SKM-1 treated with dmso at 0.1 percent for 144 hours (cell line): ENCODE measurements around the gene YKT6.
"Not testable (repeated sequence)": the region's sequence is repeated elsewhere in the genome, so short reads cannot be mapped to it uniquely, and the experiment has no call there.

ENCODE experiments used
- DNase-seq: peaks from one replicate; lab custom pipeline; 2025; ENCODE audit not compliant: unreplicated experiment; lab: John Stamatoyannopoulos, UW

YKT6 gene

DNA sequence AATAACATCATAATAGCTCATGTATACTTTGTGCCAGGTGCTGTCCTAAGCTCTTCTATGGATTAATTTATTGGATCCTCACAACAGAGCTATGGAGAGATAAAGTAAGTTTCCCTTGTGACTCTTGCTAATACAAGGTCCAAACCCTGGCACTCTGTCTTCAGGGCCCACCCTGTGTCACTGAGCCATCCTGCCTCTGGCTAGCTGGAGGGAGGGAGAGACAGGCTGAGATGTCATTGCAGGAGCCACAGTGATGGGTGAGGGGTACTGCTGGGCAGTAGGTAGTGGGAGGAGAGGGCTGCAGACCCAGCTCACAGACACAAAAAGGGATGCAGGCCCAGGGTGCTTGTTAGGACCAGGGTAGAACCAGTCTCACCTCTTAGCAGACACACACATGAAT is 28.4 kb upstream of the YKT6 start:
- no peak for DNase-seq

DNA sequence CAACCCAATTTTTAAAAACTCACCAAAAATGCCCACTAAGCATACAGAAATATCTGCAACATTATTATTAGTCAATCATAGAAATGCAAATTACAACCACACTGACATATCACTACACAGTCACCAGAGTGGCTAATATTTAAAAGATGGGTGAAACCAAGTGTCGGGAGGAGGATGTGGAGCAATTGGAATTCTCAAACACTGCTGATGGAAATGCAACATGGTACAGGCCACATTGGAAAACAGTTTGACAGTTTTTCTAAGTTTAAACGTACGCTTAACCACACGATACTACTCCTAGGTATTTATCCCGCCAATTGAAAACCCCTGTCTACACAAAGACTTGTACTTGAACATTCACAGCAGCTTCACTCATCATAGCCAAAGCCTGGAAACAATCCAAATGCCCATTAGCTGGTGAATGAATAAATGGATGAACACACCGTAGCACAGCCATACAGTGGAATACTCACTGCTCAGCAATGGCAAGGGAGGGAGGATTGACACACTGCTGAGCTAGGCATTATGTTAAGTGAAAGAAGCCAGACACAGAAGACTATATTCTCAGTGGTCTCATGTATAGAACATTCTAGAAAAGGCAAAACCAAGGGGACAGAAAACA is 27.9 kb upstream of the YKT6 start:
- DNase-seq, result no peak

DNA sequence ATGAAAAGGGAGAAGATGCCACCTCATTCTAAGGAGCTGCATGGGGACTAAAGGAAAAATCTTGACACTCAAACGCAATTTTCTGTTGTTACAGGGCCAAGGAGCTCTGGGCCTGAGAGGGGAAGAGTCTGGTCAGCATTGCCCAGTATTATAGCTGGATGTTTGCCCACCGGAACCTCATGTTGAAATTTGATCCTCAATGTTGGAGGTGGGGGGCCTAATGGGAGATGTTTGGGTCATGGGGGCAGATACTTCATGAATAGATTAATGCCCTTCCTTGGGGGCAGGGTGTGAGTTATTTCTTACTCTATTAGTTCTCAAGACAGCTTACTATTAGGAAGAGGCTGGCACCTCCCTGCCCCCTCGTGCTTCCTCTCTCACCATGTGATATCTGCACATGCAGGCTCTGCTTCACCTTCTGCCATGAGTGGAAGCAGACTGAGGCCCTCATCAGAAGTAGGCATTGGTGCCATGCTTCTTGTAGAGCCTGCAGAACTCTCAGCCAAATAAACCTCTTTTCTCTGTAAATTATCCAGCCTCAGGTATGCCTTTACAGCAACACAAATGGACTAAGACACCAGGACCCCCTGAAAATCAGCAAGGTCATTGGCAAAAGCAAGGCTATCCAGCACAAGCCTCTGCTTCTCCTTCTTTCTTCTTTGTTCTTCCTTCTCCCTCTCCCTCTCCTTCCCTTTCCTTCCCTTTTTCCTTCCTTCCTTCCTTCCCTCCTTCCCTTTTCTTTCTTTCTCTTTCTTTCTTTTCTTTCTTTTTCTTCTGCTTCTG is 26.7 kb upstream of the YKT6 start:
- DNase-seq, result no peak

DNA sequence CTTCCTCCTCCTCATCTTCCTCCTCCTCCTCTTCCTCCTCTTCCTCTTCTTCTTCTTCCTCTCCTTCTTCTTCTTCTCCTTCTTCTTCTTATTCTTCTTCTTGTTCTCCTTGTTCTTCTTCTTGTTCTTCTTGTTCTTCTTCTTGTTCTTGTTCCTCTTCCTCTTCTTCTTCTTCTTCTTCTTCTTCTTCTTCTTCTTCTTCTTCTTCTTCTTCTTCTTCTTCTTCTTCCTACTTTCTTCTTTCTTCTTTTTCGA is 26.2 kb upstream of the YKT6 start:
- DNase-seq, result not testable (repeated sequence)

DNA sequence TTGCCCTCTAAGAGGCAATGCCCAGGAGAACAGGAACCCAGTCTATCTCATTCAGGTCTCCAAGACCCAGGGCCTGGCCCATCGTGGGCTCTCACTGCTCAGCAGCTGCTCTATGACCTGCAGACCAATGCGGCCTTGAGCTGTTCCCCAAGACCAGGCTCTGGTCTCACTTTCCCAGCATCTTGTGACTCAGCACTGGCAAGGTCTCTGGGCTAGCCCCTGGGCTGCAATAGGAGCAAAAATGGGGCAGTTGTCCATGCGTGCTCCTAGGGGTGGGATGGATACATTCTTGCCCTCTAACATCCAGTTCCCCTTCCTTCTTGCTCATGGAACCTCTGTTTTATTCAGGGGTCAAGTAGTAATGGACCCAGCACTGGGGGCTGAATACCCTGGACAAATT is 25.0 kb upstream of the YKT6 start:
- no peak for DNase-seq

DNA sequence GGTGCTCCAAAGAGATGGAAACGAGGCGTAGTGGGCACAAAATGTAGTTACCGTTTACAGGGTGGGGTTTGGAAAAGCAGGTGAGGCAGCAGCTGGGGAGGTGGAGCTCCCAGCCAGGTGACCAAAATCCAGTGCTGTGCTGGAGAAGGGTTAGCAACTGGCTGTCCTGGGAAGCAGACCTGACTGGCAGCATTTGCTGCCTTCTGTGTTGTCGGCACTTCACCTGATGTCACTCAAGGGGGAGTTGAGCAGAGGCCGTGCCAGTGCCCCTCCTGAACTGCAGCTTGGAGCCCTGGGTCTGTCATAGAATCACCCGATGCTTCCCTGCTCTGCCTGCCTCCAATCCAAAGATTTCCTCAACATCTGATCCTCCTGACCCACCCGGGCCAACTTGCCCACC is 24.3 kb upstream of the YKT6 start:
- DNase-seq, result no peak

DNA sequence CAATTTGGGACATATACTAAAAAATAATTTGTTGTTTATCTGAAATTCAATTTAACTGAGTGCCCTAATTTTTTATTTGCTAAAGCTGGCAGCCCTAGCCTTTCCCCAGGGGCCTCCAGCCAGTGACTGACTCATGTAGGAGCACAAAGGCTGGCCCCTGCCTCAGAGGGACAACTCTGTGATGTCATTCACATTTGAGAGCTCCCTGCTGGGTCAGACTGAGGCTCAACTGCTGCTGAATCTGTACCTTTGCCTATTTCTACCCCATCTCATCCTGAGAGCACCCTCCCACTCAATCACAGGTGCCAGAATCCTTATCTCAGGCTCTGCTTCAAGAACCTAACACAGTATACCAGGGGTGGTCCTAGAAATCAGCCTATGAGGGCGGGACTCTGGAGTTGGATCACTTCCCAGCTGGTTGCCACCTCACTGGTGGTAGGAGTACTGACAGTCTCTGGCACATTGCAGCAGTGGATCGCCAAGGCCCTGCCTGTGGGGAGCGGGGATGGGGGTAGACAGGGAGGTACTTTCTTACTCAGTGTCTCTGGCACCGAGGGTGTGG is 23.1 kb upstream of the YKT6 start:
- DNase-seq, result no peak

DNA sequence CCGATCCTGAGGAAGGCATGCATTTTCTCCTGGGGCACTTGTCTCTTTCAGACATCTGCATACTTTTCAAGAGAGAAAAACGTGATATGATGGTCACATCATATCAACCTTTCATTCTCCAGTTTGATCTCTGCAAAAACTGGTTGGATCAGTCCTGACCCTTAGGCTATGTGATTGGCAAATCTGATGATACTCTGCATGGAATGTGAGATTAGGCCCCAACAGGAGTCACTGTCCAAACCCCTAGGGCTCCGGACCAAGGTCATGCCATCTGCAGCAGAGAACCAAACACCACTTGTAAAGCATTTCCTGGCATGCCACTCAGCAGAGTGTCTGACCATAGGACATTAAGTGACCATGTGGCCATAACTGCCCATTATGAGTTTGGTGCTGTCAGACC is 20.1 kb upstream of the YKT6 start:
- DNase-seq, result no peak

DNA sequence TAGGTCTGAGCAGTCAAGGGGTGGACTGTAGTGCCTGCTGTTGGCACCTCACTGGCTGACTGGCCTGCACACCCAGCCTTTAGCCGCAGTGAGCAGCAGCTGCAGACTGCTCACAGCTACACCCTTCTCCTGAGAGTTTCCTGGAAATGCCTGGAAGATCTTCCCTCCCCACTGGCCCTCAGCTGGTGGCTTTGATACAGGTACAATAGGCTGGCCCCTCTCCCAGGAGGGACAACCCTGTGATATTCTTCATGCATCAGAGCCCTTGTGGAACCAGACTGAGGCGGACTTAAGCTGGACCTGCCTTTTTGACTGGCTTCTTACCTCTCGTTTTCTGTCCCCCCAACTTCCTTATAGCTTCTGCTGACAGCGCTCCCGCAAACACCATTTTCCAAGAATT is 18.0 kb upstream of the YKT6 start:
- no peak for DNase-seq

DNA sequence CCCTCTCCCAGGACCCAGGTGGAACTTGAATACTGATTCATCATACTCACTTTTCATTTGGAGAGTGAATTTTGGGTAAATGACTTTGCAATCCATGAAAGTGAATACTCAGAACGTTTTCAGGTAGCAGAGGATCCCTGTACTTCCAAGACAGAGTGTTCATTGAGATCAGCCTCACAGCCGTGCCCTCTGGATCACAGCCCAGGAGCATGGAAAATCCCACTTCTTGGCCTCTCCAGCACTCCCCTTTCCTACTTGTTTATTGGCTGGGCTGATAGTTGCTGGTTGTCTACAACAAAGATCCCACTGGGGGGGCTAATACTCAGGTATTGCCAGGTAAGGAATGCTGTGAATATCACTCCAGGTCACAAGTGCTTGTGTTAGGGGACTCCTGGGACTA is 17.4 kb upstream of the YKT6 start:
- no peak for DNase-seq

DNA sequence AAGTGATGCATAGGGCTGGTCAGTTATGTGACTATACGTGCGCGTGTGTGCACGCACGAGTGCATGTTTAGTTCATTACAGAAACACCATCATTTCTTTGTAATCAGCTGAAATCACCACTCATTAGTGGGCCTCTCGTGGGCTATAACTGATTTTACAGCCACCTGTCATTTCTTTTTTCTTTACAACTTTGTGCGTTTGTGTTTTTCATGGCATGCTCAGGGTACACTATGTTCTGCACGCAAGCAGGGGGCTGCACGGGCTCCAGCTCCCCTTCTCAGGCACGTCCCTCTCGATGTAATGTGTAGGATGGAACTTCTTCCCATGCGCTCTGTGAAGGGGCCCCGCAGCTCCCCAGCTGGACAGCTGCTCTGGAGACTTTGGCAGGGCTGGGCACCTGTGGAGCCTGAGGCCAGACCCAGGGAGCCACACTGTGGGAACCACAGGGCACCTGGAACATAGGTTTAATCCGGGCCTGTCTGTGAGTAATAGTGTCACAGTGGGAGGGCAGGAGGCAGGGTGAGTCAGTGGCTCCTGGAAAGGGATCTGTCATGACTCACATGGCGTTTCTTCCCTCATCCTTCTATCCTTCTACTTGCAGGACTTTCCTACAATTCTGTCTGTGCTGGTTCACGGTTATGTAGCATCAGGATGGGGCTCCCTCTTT is 16.4 kb upstream of the YKT6 start:
- no peak for DNase-seq

DNA sequence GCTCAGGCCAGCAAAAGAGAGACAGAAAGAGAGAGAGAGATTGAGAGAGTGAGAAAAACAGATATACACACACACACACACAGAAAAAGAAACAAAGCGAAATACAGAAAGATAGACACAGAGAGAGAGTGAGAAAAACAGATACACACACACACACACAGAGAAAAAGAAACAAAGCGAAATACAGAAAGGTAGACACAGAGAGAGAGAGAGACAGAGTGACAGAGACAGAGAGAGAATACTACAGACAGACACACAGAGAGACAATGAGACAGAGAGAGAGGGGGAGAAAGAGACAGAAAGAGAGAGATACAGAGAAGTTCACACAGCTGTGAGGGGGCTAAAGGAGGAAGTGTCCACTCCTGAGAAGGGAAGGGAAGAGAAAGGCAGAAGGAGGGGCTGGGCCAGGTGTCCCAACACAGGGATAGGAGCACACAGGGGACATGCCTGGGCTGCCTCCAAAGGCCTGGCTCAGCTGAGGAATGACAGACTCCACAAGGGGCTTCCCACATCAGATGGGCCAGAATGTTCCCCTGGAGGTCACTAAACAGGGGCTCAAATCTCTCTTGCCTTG is 15.8 kb upstream of the YKT6 start:
- DNase-seq, result no peak

DNA sequence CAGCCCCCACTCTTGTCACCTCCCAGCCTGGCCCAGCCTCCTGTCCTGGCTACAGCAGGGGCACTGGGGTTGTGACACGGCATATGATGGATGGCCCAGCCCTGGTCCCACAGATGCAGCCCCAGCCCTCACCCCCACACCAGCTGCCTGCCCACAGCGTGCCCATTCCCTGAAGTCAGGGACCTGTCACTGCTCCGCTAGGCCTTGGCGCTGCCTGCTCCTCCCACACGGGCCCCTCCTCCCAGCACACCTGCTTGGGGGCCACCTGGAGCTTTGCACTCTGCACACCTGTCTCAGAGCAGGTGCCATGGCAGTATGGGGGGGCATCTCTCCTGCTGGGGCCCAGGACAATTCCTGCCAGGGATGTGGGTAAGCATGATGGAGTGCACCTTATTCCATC is 15.0 kb upstream of the YKT6 start:
- DNase-seq, result no peak

DNA sequence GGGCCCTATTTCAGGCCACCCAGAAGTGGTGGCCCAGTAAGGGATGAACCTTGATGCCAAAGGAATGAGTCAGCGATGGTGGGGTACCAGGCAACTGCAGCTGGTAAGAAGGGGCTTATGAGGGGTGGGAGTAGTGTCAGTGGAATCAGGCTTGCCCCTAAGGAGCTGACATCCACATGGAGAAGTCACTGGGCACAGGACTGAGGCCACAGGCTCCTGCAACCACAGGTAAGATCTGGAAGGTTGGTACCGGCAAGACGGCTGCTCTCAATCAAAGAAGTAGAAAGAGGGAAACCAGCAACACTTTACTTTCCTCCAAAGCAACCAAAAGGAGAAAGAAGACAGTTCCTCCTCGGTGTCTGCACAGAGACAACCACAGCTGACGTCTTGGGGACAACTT is 14.0 kb upstream of the YKT6 start:
- DNase-seq, result no peak

DNA sequence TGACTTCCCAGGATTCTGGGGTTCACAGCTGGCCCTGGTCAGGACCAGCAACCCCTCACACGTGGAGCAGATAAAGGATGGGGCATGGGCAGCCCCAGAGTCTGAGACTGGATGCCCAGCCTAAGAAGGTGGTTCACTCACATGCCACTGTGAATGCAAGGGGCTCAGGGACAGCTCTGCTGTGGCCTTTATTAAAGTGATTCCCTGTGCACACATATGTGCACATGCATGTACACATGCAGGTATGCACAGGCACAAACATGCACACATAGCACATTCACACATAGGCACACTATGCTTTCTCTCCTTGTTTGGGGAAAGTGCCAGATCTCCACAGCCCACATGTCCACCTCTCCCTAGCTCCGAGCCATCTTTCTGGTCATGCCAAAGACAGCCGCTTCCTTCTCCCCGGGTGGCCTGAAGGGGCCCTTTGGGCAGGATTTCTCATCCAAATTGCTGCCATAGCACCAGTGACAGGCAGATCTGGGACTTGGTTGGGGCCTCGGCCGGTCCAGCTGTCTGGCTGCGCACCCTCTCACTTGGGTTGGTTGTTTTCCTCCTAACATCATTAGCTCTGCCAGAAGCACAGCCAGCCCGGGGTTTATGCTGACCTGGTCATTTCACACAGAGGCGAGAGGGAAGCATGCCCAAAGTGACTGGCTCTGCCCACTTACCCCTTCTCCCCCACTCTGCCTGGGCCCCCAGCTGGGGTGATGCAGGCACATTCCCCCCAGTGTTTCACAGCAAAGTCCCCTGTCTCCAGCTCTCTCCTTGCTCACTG is 13.0 kb upstream of the YKT6 start:
- no peak for DNase-seq

DNA sequence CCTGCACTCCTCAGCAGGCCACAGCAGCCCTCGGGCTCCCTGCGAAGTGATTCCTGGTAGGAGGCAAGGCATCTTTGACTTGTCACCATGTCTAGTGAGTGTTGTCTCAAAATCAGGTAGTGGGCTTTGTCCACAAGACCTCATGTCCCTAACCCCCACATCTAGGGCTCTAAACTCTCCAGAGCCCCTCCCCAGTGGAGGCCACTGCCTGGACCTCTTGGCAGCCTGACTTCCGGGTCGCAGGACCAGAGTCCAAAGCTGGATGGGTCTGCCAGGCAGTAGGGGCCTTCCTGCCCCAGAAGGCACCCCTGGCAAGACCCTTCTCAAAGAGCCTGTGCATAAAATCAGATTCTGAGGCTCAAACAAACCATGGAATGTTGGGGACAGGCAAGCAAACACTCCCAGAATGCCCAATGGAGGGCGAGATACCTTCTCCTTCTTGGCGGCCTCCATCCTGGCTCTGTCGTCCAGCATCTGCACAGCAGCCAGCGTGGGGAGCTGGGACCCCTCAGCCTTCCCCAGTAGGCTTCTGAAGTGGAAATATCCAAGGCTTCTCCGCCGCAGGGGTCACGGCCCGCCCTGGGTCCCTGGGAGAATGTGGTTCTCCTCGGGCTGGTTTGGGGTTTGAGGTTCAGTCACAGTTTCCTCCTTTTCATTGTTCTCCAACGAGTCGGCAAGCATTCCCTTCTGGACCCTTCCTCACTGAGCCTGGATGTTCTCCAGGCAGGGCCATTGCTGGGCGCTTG is 12.1 kb upstream of the YKT6 start:
- DNase-seq, result no peak

DNA sequence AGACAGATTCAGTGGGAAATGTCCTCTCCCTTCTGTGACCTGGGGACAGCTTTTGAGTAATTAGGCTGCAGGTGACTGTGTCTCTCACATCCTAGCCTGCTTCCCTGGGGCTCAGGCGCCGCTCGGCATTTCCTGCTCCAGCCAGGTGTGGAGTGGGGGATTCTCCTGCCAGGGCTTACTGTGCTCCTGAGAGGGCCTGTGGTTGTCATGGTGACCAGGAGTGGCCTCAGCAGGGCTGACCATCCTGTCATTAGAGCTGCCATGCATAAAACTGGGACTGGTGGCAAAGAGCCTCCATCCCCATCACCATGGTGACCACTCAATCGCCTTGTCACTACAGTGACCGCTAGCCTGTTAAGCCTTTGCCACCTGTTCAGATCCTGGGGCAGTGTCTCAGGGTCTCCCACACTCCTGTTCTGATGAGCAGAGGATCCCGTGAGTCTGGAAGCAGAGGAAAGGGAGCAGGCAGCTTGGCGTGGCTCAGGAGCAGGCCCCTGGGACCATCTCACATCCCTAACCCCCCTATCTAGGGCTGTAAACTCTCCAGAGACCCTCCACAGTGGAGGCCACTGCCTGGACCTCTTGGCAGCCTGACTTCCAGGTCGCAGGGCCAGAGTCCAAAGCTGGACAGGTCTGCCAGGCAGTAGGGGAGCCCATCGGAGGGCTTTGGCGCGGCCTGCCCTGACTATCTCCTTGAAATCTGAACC is 11.3 kb upstream of the YKT6 start, which contains the start of gene GCK:
GCK (minus strand) TSS at position 154 of the 707 bp plus-strand sequence. CDS start 486 bp downstream, outside the sequence.
- no peak for DNase-seq

DNA sequence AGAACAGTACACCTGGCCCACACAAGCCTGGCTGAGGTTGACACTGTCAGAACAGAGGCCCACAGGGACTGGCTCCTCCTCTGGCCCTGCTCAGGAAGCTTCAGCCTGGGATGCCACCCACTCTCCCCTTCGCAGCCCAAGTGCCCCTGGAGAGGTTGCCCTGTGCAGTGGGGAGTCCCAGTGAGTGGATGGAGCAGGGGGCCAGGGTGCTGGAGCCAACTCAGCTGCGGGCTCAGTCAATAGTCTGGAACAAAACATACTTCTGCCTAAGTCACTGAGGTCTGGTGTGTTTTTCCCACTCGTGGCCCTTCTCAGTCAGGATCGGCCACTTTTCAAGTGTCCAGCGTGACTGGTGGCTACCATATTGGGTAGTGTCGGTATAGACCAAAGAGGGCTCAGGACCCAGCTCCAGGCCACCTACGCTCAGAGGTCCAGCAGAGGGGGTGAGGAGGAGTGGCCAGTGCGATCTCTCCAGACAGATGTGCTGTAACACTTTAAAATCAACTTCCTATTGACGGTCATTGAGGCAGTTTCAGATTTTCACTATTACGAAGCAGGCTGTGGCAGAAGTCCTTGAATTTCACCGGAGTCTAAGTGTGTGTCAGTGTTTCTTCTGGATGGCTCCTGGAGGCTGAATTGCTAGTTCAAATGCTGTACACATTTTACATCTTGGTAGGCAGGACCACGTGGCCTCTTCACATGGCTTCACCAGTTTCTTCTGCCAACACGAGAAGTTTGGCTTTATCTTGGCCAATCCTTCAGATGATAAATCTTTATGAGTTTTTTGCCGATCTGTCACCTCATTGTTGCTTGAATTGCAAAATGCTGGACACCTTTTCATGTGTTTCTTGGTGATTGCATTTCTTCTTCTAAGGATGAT is 10.5 kb upstream of the YKT6 start:
- no peak for DNase-seq

DNA sequence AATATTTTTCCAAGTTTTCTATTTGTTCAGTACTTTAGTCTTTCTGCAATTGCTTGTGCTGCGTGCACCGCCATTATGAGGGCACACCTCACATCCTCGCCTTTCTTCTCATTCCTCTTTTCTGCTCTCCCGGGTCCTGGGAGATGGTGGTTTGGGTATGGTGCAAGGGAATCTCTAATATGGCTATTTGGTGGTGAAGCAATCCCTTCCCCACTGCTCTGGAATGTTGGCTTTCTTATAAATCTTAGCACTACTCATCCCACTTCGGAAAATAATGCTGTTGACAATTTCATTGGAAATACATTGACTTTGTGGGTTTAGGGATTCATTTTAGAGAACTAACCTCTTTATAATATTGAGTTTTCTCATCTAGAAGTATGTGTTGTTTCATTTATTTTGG is 9.6 kb upstream of the YKT6 start:
- DNase-seq, result no peak
